ENCODE measurements around the gene TNFRSF25. TPM values are rescaled to one million over a fixed set of nuclear protein-coding genes. Genes with fewer than 3 reads are reported as not detected.
A peak's percentile ranks its signal among the peaks of the same experiment; 100 is the strongest.
"Not testable (repeated sequence)": the region's sequence is repeated elsewhere in the genome, so short reads cannot be mapped to it uniquely, and the experiment has no call there.

Gene TNFRSF25
- total RNA-seq, 1 experiment from 2014 or later = 4.2 TPM

- DNase-seq (ENCODE audit: extremely low read depth, low read depth) = no peak
Measured at GRCh38 chr1:6502000-6502891, 36.3 kb upstream of the TNFRSF25 start.

- no peak for DNase-seq (ENCODE audit: extremely low read depth, low read depth)
Measured at GRCh38 chr1:6501279-6501813, 35.4 kb upstream of the TNFRSF25 start.

GRCh38 chr1:6500544-6501278, 34.7 kb upstream of the TNFRSF25 start:
- no peak for DNase-seq (ENCODE audit: extremely low read depth, low read depth)

- DNase-seq (ENCODE audit: extremely low read depth, low read depth) = no peak
Measured at GRCh38 chr1:6499296-6499695, 33.3 kb upstream of the TNFRSF25 start.

- no peak for DNase-seq (ENCODE audit: extremely low read depth, low read depth)
Measured at GRCh38 chr1:6498576-6499111, 32.7 kb upstream of the TNFRSF25 start.

- DNase-seq (ENCODE audit: extremely low read depth, low read depth) = no peak
Measured at GRCh38 chr1:6497867-6498575, 32.0 kb upstream of the TNFRSF25 start.

- no peak for DNase-seq (ENCODE audit: extremely low read depth, low read depth)
Measured at GRCh38 chr1:6497215-6497866, 31.4 kb upstream of the TNFRSF25 start.

GRCh38 chr1:6496890-6497214, 30.9 kb upstream of the TNFRSF25 start:
- no peak for DNase-seq (ENCODE audit: extremely low read depth, low read depth)

GRCh38 chr1:6496365-6496721, 30.4 kb upstream of the TNFRSF25 start:
- DNase-seq (ENCODE audit: extremely low read depth, low read depth) = no peak

- no peak for DNase-seq (ENCODE audit: extremely low read depth, low read depth)
Measured at GRCh38 chr1:6495540-6496364, 29.8 kb upstream of the TNFRSF25 start.

GRCh38 chr1:6495041-6495441, 29.1 kb upstream of the TNFRSF25 start:
- DNase-seq (ENCODE audit: extremely low read depth, low read depth) = no peak

GRCh38 chr1:6494627-6495026, 28.7 kb upstream of the TNFRSF25 start:
- DNase-seq (ENCODE audit: extremely low read depth, low read depth) = no peak

GRCh38 chr1:6493834-6494223, 27.9 kb upstream of the TNFRSF25 start:
- DNase-seq (ENCODE audit: extremely low read depth, low read depth) = not testable (repeated sequence)

- no peak for DNase-seq (ENCODE audit: extremely low read depth, low read depth)
Measured at GRCh38 chr1:6491966-6492365, 26.0 kb upstream of the TNFRSF25 start.

- peak; percentile 48 for DNase-seq (ENCODE audit: extremely low read depth, low read depth)
Measured at GRCh38 chr1:6491480-6491962, 25.5 kb upstream of the TNFRSF25 start, which contains the start of gene PLEKHG5. Gene PLEKHG5, minus strand, starts transcription at chr1:6491667. Its CDS starts 14,096 bp downstream, at chr1:6477571.

GRCh38 chr1:6491081-6491449, 25.1 kb upstream of the TNFRSF25 start:
- DNase-seq (ENCODE audit: extremely low read depth, low read depth) = no peak

- peak; percentile 40 for DNase-seq (ENCODE audit: extremely low read depth, low read depth)
Measured at GRCh38 chr1:6490181-6491080, 24.5 kb upstream of the TNFRSF25 start.

- DNase-seq (ENCODE audit: extremely low read depth, low read depth) = peak; percentile 68
Measured at GRCh38 chr1:6489799-6490180, 23.8 kb upstream of the TNFRSF25 start.

Measured in NCI-H460 (cell line).